ENCODE results near the gene FAM156A.

DNA sequence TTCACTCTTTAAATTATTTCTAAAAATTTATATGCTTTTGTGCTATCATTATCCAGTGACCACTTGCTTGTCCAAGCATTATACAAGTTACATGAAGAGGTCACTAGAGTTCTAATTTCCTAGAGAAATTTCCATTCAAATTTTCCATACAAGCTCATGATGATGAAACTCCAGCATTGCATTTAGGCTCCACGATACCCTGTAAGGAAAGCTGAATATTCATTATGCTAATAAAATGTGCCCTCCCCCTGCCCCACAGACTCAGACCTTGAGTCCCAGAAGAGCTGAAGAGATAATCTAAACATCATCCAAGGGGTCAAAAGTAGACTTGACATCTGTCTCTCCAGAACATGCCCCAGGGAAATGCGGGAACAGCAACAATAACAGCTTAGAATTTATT is 19.6 kb upstream of the FAM156A start:
- TF ChIP-seq ARNTL (CRISPR knock-in tag; IDR thresholded peaks at IDR 0.05; ENCODE audit: borderline replicate concordance, low read depth) (no peak), ZC3H10 (CRISPR knock-in tag; IDR thresholded peaks at IDR 0.05) (no peak), CSDC2 (CRISPR knock-in tag; IDR thresholded peaks at IDR 0.05) (no peak), ZNF565 (CRISPR knock-in tag; conservative IDR thresholded peaks at IDR 0.05; ENCODE audit: low read depth) (no peak), ZFP30 (CRISPR knock-in tag; IDR thresholded peaks at IDR 0.05) (no peak), SNAI2 (CRISPR knock-in tag; IDR thresholded peaks at IDR 0.05) (no peak)

Data from SK-N-SH treated with all-trans-retinoic acid at 6 μM for 48 hours (cell line).